Ishikawa (cell line): ENCODE data around the gene SYT7.

Source experiments
- CEBPB ChIP-seq: IDR thresholded peaks from 2 replicates; pipeline ENCODE4 v1.6.1; 2012
- CREB1 ChIP-seq: IDR thresholded peaks from 2 replicates; pipeline ENCODE4 v1.6.1; 2012; ENCODE audit warnings: low read depth
- EGR1 ChIP-seq: IDR thresholded peaks from 2 replicates; pipeline ENCODE4 v1.6.1; 2012
- EP300 ChIP-seq: IDR thresholded peaks from 2 replicates; pipeline ENCODE4 v1.6.1; 2012; ENCODE audit warnings: borderline replicate concordance
- FOXM1 ChIP-seq: IDR thresholded peaks from 2 replicates; pipeline ENCODE4 v1.6.1; 2012; ENCODE audit warnings: low read depth, borderline replicate concordance
- MAX ChIP-seq: IDR thresholded peaks from 2 replicates; pipeline ENCODE4 v1.6.1; 2012
- NFIC ChIP-seq: IDR thresholded peaks from 2 replicates; pipeline ENCODE4 v1.6.1; 2012
- RAD21 ChIP-seq: IDR thresholded peaks from 2 replicates; pipeline ENCODE4 v1.6.1; 2012; ENCODE audit warnings: low read depth
- REST ChIP-seq: IDR thresholded peaks from 2 replicates; pipeline ENCODE4 v1.6.1; 2012; ENCODE audit warnings: low read depth, mild to moderate bottlenecking
- TAF1 ChIP-seq: IDR thresholded peaks from 2 replicates; pipeline ENCODE4 v1.6.1; 2012; ENCODE audit warnings: low read depth, mild to moderate bottlenecking
- TCF12 ChIP-seq: IDR thresholded peaks from 2 replicates; pipeline ENCODE4 v1.6.1; 2012; ENCODE audit warnings: low read depth
- TEAD4 ChIP-seq: IDR thresholded peaks from 2 replicates; pipeline ENCODE4 v1.6.1; 2012
- USF1 ChIP-seq: IDR thresholded peaks from 2 replicates; pipeline ENCODE4 v1.6.1; 2012
- YY1 ChIP-seq: IDR thresholded peaks from 2 replicates; pipeline ENCODE4 v1.6.1; 2012; ENCODE audit warnings: low read depth
- ZBTB7A ChIP-seq: IDR thresholded peaks from 2 replicates; pipeline ENCODE4 v1.6.1; 2012; ENCODE audit warnings: low read depth

The SYT7 gene

GRCh38 chr11:61564936-61565696 is 15.8 kb downstream of the SYT7 start:
- no peak for TF ChIP-seq EGR1
- no peak for TF ChIP-seq TEAD4
- TF ChIP-seq TCF12 = no peak
- TF ChIP-seq EP300 = no peak
- TF ChIP-seq CREB1 = no peak
- TF ChIP-seq CEBPB = no peak
- TF ChIP-seq MAX = no peak
- no peak for TF ChIP-seq REST
- no peak for TF ChIP-seq YY1
- TF ChIP-seq FOXM1 = no peak
- TF ChIP-seq RAD21 = no peak
- TF ChIP-seq ZBTB7A = no peak
- TF ChIP-seq USF1 = no peak

DNA sequence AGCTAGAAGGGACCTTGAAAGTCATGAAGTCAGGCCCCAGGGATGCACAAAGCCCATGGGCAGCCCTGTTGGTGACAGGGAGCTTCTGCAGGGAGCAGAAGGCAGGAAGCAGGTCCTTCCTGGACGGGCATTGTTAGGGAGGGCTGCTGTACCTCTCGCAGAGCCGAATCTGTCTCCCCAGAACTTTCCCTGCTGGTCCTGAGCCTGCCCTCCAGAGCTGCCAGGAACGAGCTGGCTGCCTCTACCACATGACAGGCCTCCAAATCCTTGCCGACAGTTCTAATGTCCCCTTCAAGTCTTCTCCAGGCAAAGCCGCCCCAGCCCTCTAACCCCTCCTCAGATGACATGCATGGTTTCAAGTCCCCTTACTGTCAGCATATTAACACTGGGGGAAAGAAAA is 20.1 kb downstream of the SYT7 start:
- TF ChIP-seq ZBTB7A = no peak
- TF ChIP-seq MAX = no peak
- TF ChIP-seq EGR1 = no peak
- TF ChIP-seq NFIC = no peak
- no peak for TF ChIP-seq REST
- no peak for TF ChIP-seq CEBPB
- no peak for TF ChIP-seq TCF12
- no peak for TF ChIP-seq TEAD4
- TF ChIP-seq CREB1 = no peak
- no peak for TF ChIP-seq YY1

GRCh38 chr11:61556621-61557020 is 24.3 kb downstream of the SYT7 start:
- TF ChIP-seq CEBPB (no peak), TCF12 (no peak), ZBTB7A (no peak), TEAD4 (no peak), REST (no peak), CREB1 (no peak), MAX (no peak), USF1 (no peak), TAF1 (no peak), YY1 (no peak), FOXM1 (no peak), RAD21 (no peak), EGR1 (no peak), EP300 (no peak), NFIC (no peak)

DNA sequence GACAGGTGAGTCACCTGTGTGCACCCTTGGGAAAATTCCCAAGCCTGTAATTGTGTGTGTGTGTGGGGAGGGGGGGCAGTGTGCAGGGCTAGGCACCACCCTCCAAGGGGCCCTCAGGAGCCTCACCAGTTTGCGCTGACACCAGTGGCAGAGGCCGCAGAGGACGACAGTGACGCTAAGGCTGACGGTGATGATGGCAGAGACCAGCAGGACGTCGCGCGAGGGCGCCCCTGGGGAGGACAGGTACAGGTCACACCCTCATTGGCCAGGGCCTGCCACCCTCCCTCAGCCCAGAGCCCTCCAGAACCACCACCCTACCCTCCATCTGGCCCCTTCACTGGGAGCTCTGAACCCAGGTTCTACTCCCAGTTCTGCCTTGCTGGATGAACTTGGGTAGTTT is 24.9 kb downstream of the SYT7 start:
- TF ChIP-seq RAD21 (no peak), EP300 (no peak), MAX (no peak), EGR1 (no peak), YY1 (no peak), TEAD4 (no peak), TCF12 (no peak), FOXM1 (no peak), USF1 (no peak), ZBTB7A (no peak), REST (no peak), CREB1 (no peak), CEBPB (no peak), NFIC (no peak), TAF1 (no peak)
